ENCODE data around the gene FLRT2.

Gene FLRT2

GRCh38 chr14:85596562-85596961 lies 66.6 kb downstream of the FLRT2 start:
- DNase-seq (ENCODE audit: low spot score): no peak
- no peak for TF ChIP-seq CTCF (IDR thresholded peaks at IDR 0.05; ENCODE audit: extremely low read depth, missing control alignments)

GRCh38 chr14:85597701-85598100 lies 67.8 kb downstream of the FLRT2 start:
- TF ChIP-seq CTCF (IDR thresholded peaks at IDR 0.05; ENCODE audit: extremely low read depth, missing control alignments): no peak
- DNase-seq (ENCODE audit: low spot score): no peak

GRCh38 chr14:85599939-85600338 lies 70.0 kb downstream of the FLRT2 start:
- DNase-seq (ENCODE audit: low spot score): no peak
- TF ChIP-seq CTCF (IDR thresholded peaks at IDR 0.05; ENCODE audit: extremely low read depth, missing control alignments): no peak

- TF ChIP-seq CTCF (IDR thresholded peaks at IDR 0.05; ENCODE audit: extremely low read depth, missing control alignments): no peak
- no peak for DNase-seq (ENCODE audit: low spot score)
Observed at GRCh38 chr14:85601246-85601645, 71.3 kb downstream of the FLRT2 start.

GRCh38 chr14:85601690-85602089 lies 71.7 kb downstream of the FLRT2 start:
- DNase-seq (ENCODE audit: low spot score): no peak

GRCh38 chr14:85602345-85602744 lies 72.4 kb downstream of the FLRT2 start:
- TF ChIP-seq CTCF (IDR thresholded peaks at IDR 0.05; ENCODE audit: extremely low read depth, missing control alignments): no peak
- no peak for DNase-seq (ENCODE audit: low spot score)

More at GRCh38 chr14:85601690-85602089, 71.7 kb downstream of the FLRT2 start:
- no peak for TF ChIP-seq CTCF (IDR thresholded peaks at IDR 0.05; ENCODE audit: extremely low read depth, missing control alignments)

GRCh38 chr14:85604021-85604420 lies 74.1 kb downstream of the FLRT2 start:
- no peak for DNase-seq (ENCODE audit: low spot score)

More at GRCh38 chr14:85604021-85604420, 74.1 kb downstream of the FLRT2 start:
- no peak for TF ChIP-seq CTCF (IDR thresholded peaks at IDR 0.05; ENCODE audit: extremely low read depth, missing control alignments)

All from GM20000 (cell line).